ENCODE measurements around the gene DPF1.

- no peak for TF ChIP-seq CTCF (IDR thresholded peaks at IDR 0.05; ENCODE audit: insufficient read depth, low read depth, low read length)
- no peak for TF ChIP-seq EZH2 (IDR thresholded peaks at IDR 0.05; ENCODE audit: insufficient read depth, low read length)
Observed at GRCh38 chr19:38196948-38197656, 26.9 kb downstream of the DPF1 start.

Measured in astrocyte (in vitro differentiated cells and primary cell).